Tibial nerve (tissue), 3 donors: ENCODE results near the gene TMUB1.

Experiments
- CTCF ChIP-seq, 5 experiments: fragments of 200-600 bp in 3 of 5; fragments of 450-650 bp in 2 of 5; sonication (generic) in 3 of 5; IDR thresholded peaks; one replicate each; pipeline ENCODE4 v1.5.1; 2016 to 2019; ENCODE audit warnings: antibody characterized with exemption in 5 of 5, mild to moderate bottlenecking in 3 of 5, moderate library complexity in 2 of 5
- POLR2A ChIP-seq, 2 donors: fragments of 450-650 bp; IDR thresholded peaks; one replicate each; pipeline ENCODE4 v1.6.1; 2017; ENCODE audit warnings: antibody characterized with exemption in 2 of 2, mild to moderate bottlenecking in 2 of 2, moderate library complexity in 2 of 2

DNA sequence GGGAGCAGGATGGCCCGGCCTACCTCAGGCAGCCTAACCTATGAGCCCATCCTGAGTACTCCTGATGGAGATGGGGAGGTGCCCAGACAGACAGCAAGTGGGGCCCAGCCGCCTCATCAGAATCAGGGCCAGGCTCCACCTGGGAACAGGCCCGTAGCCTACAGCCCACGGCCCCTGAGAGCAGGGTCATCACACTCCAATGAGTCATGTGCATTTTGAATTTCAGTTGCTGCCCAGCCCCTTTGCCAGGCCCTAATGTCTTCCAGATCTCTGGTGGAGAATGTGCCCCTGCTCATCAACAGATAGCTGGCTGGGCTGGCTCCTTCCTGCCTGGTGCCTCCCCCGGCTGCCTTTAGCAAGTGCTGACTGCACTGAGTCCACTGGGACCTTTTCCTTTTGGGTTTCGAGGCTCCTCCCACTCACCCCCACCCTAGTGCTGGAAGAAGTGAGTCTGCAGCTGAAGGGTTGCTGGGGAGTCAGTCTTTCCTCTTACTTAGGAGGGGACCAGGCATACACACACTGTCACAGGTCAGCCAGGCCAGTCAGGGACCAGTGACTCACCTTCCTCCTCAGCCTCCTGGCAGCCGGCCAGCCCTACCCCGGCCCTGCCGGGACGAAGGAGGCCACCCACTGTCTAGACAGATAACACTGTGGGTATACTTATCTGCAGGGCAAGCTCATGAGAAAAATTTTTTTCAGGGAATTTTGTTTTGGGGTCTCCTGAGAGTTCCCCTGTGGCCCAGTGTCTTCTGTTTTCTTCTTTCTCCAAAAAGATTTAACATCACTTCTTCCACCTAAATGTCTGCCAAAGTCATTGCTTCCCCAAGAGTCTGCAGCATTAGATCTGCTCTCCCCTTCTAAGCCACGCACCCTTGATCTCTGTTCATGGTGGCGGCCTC lies 44.1 kb downstream of the TMUB1 start:
- TF ChIP-seq CTCF (IDR thresholded peaks at IDR 0.05) = no peak
- TF ChIP-seq POLR2A (IDR thresholded peaks at IDR 0.05) = no peak
